Heart left ventricle (tissue), 16 donors: Measurements from ENCODE around the gene FILIP1. TPM values are rescaled to one million over a fixed set of nuclear protein-coding genes. Genes with fewer than 3 reads are reported as not detected.

Experiments
- ATAC-seq, 4 donors: fragments of 200-7000 bp; cut with Tn5 transposase; one replicate each; pipeline ENCODE4 v1.9.1; 2020 to 2022; ENCODE audit warnings: moderate library complexity in 4 of 4, mild to moderate bottlenecking in 3 of 4, moderate number of reproducible peaks in 1 of 4
- DNase-seq, 5 donors: peaks; one replicate each; pipeline ENCODE4 v3.0.0-alpha.2; 2020
- H3K27ac ChIP-seq, 12 donors: fragments of 200-600 bp; sonication (generic) in 4 of 12; one replicate each; pipeline versions ENCODE4 v1.5.0 to v1.8.0; 2016 to 2022; ENCODE audit warnings: mild to moderate bottlenecking in 2 of 12
- H3K27me3 ChIP-seq, 9 donors: fragments of 200-600 bp; sonication (generic) in 2 of 9; one replicate each; pipeline versions ENCODE4 v1.5.1 to v1.8.0; 2016 to 2022; ENCODE audit warnings: mild to moderate bottlenecking in 3 of 9
- H3K36me3 ChIP-seq, 9 donors: fragments of 200-600 bp; sonication (generic) in 2 of 9; one replicate each; pipeline versions ENCODE4 v1.5.0 to v1.8.0; 2018 to 2022; ENCODE audit warnings: mild to moderate bottlenecking in 2 of 9
- H3K4me1 ChIP-seq, 12 donors: fragments of 200-600 bp; sonication (generic) in 4 of 12; one replicate each; pipeline versions ENCODE4 v1.5.0 to v1.8.0; 2016 to 2022; ENCODE audit warnings: mild to moderate bottlenecking in 3 of 12
- H3K4me3 ChIP-seq, 12 donors: fragments of 200-600 bp; sonication (generic) in 4 of 12; one replicate each; pipeline versions ENCODE4 v1.5.0 to v1.8.0; 2017 to 2022; ENCODE audit warnings: mild to moderate bottlenecking in 9 of 12, moderate library complexity in 4 of 12
- H3K9me3 ChIP-seq, 12 donors: fragments of 200-600 bp; sonication (generic) in 4 of 12; one replicate each; pipeline versions ENCODE4 v1.5.0 to v1.8.0; 2016 to 2022; ENCODE audit warnings: mild to moderate bottlenecking in 1 of 12
- CTCF ChIP-seq, 12 donors: fragments of 200-600 bp; sonication (generic) in 4 of 12; IDR thresholded peaks; one replicate each; pipeline versions ENCODE4 v1.5.0 to v1.8.0; 2018 to 2022; ENCODE audit warnings: antibody characterized with exemption in 12 of 12, mild to moderate bottlenecking in 5 of 12
- POLR2A ChIP-seq, 2 donors: fragments of 450-650 bp; IDR thresholded peaks; one replicate each; pipeline ENCODE4 v1.6.1; 2017; ENCODE audit warnings: antibody characterized with exemption in 2 of 2, mild to moderate bottlenecking in 2 of 2, moderate library complexity in 2 of 2
- WGBS, 4 donors: extraction: QIAGEN DNeasy Blood & Tissue Kit in 2 of 4; methylation state at CpG; one replicate each; pipeline versions ENCODE4 v1.1.5 to v1.1.7; 2013 to 2018; 5-methylcytosine and 5-hydroxymethylcytosine counted together
- intact Hi-C, 10 donors: fragments of 100-400 bp; cut with DNase I; formaldehyde crosslinking; loops; one replicate each; pipeline versions ENCODE4 v1.11.1 to v1.14.2; 2022
- polyA plus RNA-seq, 2 donors: library from polyadenylated mRNA; stranded (reverse); fragments of 200-250 nt; gene quantifications; one replicate each; pipeline ENCODE4 v1.2.3, GENCODE V29; 2013
- total RNA-seq, 9 donors: library from RNA; depleted of rRNA in 2 of 9; stranded (reverse); fragments of >200 nt in 2 of 9; fragmentation: NEBNext Ultra II Directional in 3 of 9; extraction: Animal tissue kit (Norgen Biotek cat#: 25700) in 3 of 9; gene quantifications; one replicate each; pipeline versions ENCODE4 v1.1.0 to v1.2.4, GENCODE V29; 2016 to 2023
- donor health status: ischemic (EF 13 %, LVEDD 7.1; RV severe dilation, severe dysfunction).
- donor health status: healthy with polysubstance abuse.
- donor health status: DM: no; HTN: yes; CAD: no.
- donor health status: DM: no; HTN: no; CAD: no.
- donor health status: ischemic (EF 25% LVEDD 6.9; RV normal size, moderate dysfunction).
- donor health status: ischemic (EF 25% LVEDD 5.7; RV mildly dilated, moderate dysfunction).
- donor health status: healthy.
- donor health status: DM: yes; HTN: yes; CAD: no.
- donor health status: ischemic (EF 35%, LVEDD 5.7; RV mildly dilated, moderate dysfunction).
- donor health status: nonischemic (EF 11% LVEDD 7.7; RV severe dilation, severe dysfunction).
- donor health status: DM: yes; HTN: yes; CAD: no.
- donor health status: PGD.
- donor health status: ischemic (EF 29% LVEDD 5.4; RV normal size, mild dysfunction).
- donor health status: nonischemic (EF 23%, LVEDD 6.1; RV moderate dilation, normal function).

FILIP1 gene
- total and polyA plus RNA-seq, 11 donors = 49.2 to 230 (median 158) TPM

- Histone ChIP-seq H3K36me3 (peaks cover 0 to 11% (median 0%) of the 10 kb centered on the region in 9 donors), H3K4me3 (no peak overlapping the region), H3K27ac (no peak overlapping the region), H3K9me3 (peaks cover 0 to 6% (median 0%) of the 10 kb centered on the region in 12 donors), H3K27me3 (no peaks in the 10 kb centered on the region), H3K4me1 (peaks cover 0 to 56% (median 35%) of the 10 kb centered on the region in 12 donors)
- ATAC-seq (no peak), DNase-seq (no peak)
- intact Hi-C loops = loop anchor here in 1 of 10 donors (10.0 kb wide), 1 partner anchor 62 kb away; no protein-coding TSS in a partner anchor
- no peak for TF ChIP-seq POLR2A (IDR thresholded peaks at IDR 0.05)
- TF ChIP-seq CTCF (IDR thresholded peaks at IDR 0.05) = no peak
Measured at GRCh38 chr6:75372884-75373283, 120.7 kb downstream of the FILIP1 start.

GRCh38 chr6:75370011-75370410, 123.6 kb downstream of the FILIP1 start:
- peaks cover 0 to 46% (median 25%) of the 10 kb centered on the region in 12 donors for H3K4me1 ChIP-seq
- H3K27ac ChIP-seq = peak overlapping the region in 11 of 12 donors; percentile 0 to 68 (median 51)
- no peak for TF ChIP-seq POLR2A (IDR thresholded peaks at IDR 0.05)
- no peak for TF ChIP-seq CTCF (IDR thresholded peaks at IDR 0.05)
- peaks cover 0 to 6% (median 0%) of the 10 kb centered on the region in 12 donors for H3K9me3 ChIP-seq
- intact Hi-C loops = loop anchor here in 1 of 10 donors (10.0 kb wide), 1 partner anchor 65 kb away; no protein-coding TSS in a partner anchor
- H3K4me3 ChIP-seq = no peak overlapping the region
- H3K27me3 ChIP-seq = no peaks in the 10 kb centered on the region
- DNase-seq (no peak), ATAC-seq (no peak)
- H3K36me3 ChIP-seq = peaks cover 0 to 11% (median 0%) of the 10 kb centered on the region in 9 donors
- WGBS, 4 donors = 91 to 94% (median 94%) methylated on average over 2 of the region's 2 CpGs

- ATAC-seq (peak; percentile 44 to 75 (median 57)), DNase-seq (no peak)
- no peak overlapping the region for H3K4me3 ChIP-seq
- H3K27me3 ChIP-seq = no peaks in the 10 kb centered on the region
- peaks cover 0 to 41% (median 22%) of the 10 kb centered on the region in 12 donors for H3K4me1 ChIP-seq
- peaks cover 0 to 6% (median 0%) of the 10 kb centered on the region in 12 donors for H3K9me3 ChIP-seq
- WGBS, 4 donors = 51 to 79% (median 63%) methylated on average over 3 of the region's 3 CpGs
- intact Hi-C loops = loop anchor here (1.0 to 10.0 kb wide), 7 partner anchors 62 to 160 kb away; partner anchors contain the start of gene FILIP1 (in 6 of the 10)
- TF ChIP-seq CTCF (IDR thresholded peaks at IDR 0.05) = no peak
- TF ChIP-seq POLR2A (IDR thresholded peaks at IDR 0.05) = no peak
- peak overlapping the region; percentile 0 to 68 (median 48) for H3K27ac ChIP-seq
- H3K36me3 ChIP-seq = peaks cover 0 to 11% (median 0%) of the 10 kb centered on the region in 9 donors
Measured at GRCh38 chr6:75368864-75369402, 124.7 kb downstream of the FILIP1 start.

GRCh38 chr6:75368151-75368779, 125.3 kb downstream of the FILIP1 start:
- TF ChIP-seq POLR2A (IDR thresholded peaks at IDR 0.05) (no peak), CTCF (IDR thresholded peaks at IDR 0.05) (peak; percentile 26 to 73 (median 59))
- WGBS, 4 donors = 55 to 63% (median 61%) methylated on average over 6 of the region's 6 CpGs
- no peaks in the 10 kb centered on the region for H3K27me3 ChIP-seq
- no peak overlapping the region for H3K4me3 ChIP-seq
- DNase-seq = peak in 3 of 5 donors; percentile 42 to 48 (median 44)
- peaks cover 0 to 47% (median 22%) of the 10 kb centered on the region in 12 donors for H3K4me1 ChIP-seq
- H3K9me3 ChIP-seq = peaks cover 0 to 6% (median 0%) of the 10 kb centered on the region in 12 donors
- H3K36me3 ChIP-seq = peaks cover 0 to 11% (median 0%) of the 10 kb centered on the region in 9 donors
- H3K27ac ChIP-seq = peak overlapping the region; percentile 0 to 68 (median 48)
- intact Hi-C loops = loop anchor here (1.0 to 10.0 kb wide), 7 partner anchors 63 to 161 kb away; partner anchors contain the start of gene FILIP1 (in 6 of the 10)
- peak; percentile 70 to 85 (median 76) for ATAC-seq
